Right renal cortex interstitium (tissue), 3 donors: ENCODE data around the gene CORIN. TPM values are rescaled to one million over a fixed set of nuclear protein-coding genes. Genes with fewer than 3 reads are reported as not detected.
A peak's percentile ranks its signal among the peaks of the same experiment; 100 is the strongest.
"Not testable (repeated sequence)": the region's sequence is repeated elsewhere in the genome, so short reads cannot be mapped to it uniquely, and the experiment has no call there.

Experiments used
- DNase-seq, 3 donors: peaks; one replicate each; pipeline ENCODE4 v3.0.0-alpha.2; 2013; ENCODE audit warnings: low read depth in 3 of 3, low spot score in 2 of 3
- polyA plus RNA-seq, 3 donors: library from polyadenylated mRNA; unstranded; fragments of 120-200 nt; gene quantifications; one replicate each; pipeline ENCODE4 v1.2.1, GENCODE V29; 2013; ENCODE audit not compliant: insufficient read length in 3 of 3

Gene CORIN
- polyA plus RNA-seq, 3 donors: 4.5 to 5.2 (median 5.1) TPM

- DNase-seq: no peak
These were observed 108.7 kb downstream of the CORIN start for GRCh38 chr4:47729131-47729680.

GRCh38 chr4:47721892-47722575 is 115.8 kb downstream of the CORIN start:
- DNase-seq: no peak

- DNase-seq: no peak
These were observed 116.4 kb downstream of the CORIN start for GRCh38 chr4:47721485-47721884.

- DNase-seq: no peak
These were observed 117.1 kb downstream of the CORIN start for GRCh38 chr4:47720787-47721186.

GRCh38 chr4:47719576-47719975 is 118.3 kb downstream of the CORIN start:
- no peak for DNase-seq

GRCh38 chr4:47718696-47719095 is 119.2 kb downstream of the CORIN start:
- no peak for DNase-seq

- DNase-seq: no peak
These were observed 120.7 kb downstream of the CORIN start for GRCh38 chr4:47717188-47717587.

- DNase-seq: no peak
These were observed 122.0 kb downstream of the CORIN start for GRCh38 chr4:47715716-47716416.

GRCh38 chr4:47714269-47714668 is 123.6 kb downstream of the CORIN start:
- no peak for DNase-seq

GRCh38 chr4:47713129-47713834 is 124.6 kb downstream of the CORIN start:
- no peak for DNase-seq

GRCh38 chr4:47711646-47712045 is 126.2 kb downstream of the CORIN start:
- no peak for DNase-seq

- no peak for DNase-seq
These were observed 126.7 kb downstream of the CORIN start for GRCh38 chr4:47711183-47711582.

- not testable (repeated sequence) for DNase-seq
These were observed 131.5 kb downstream of the CORIN start for GRCh38 chr4:47706352-47706751.

GRCh38 chr4:47705326-47705981 is 132.4 kb downstream of the CORIN start:
- DNase-seq: no peak

- DNase-seq: peak; percentile 19 to 43 (median 41)
These were observed 133.1 kb downstream of the CORIN start for GRCh38 chr4:47704693-47705325.

GRCh38 chr4:47703956-47704355 is 133.9 kb downstream of the CORIN start:
- DNase-seq: peak; percentile 67 to 76 (median 69)

GRCh38 chr4:47703008-47703407 is 134.9 kb downstream of the CORIN start:
- no peak for DNase-seq

GRCh38 chr4:47701286-47701685 is 136.6 kb downstream of the CORIN start:
- no peak for DNase-seq

- DNase-seq: no peak
These were observed 139.0 kb downstream of the CORIN start for GRCh38 chr4:47698837-47699236.

- no peak for DNase-seq
These were observed 141.0 kb downstream of the CORIN start for GRCh38 chr4:47696823-47697222.
